ENCODE data around the gene MATCAP1. TPM values are rescaled to one million over a fixed set of nuclear protein-coding genes. Genes with fewer than 3 reads are reported as not detected.

MATCAP1 gene
- total RNA-seq, 1 experiment from 2014 or later, result 16.2 TPM

DNA sequence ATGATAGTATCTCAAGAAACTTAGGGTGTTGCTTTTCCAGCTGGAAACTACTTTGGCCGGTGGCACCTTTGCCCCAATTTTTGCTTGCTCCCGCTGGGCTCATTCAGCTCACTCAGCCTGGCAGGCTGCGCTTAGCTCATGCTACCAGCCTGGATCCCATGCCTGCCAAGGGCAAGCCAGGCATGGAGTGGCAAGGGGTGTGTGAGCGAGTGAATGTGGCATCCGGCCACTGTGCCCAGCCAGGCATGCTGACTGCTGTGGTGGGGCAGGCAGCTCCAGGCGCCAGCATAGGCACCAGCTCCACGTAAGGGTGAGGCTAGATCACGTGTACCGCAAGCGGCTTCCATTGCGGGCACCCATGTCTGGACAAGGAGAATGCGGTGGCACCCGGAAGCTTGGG is 42.4 kb downstream of the MATCAP1 start:
- Histone ChIP-seq H3K4me3 (ENCODE audit: insufficient read depth, low read depth, low read length) (no peak overlapping the region), H3K36me3 (replicated peaks; ENCODE audit: control insufficient read depth, insufficient read depth, low read length) (peaks cover 31% of the 10 kb centered on the region), H3K27me3 (ENCODE audit: control insufficient read depth, insufficient read depth, low read length) (no peaks in the 10 kb centered on the region)
- DNase-seq, result no peak

- peaks cover 26% of the 10 kb centered on the region for H3K36me3 ChIP-seq (replicated peaks; ENCODE audit: control insufficient read depth, insufficient read depth, low read length)
- DNase-seq, result no peak
- H3K4me3 ChIP-seq (ENCODE audit: insufficient read depth, low read depth, low read length), result no peak overlapping the region
- H3K27me3 ChIP-seq (ENCODE audit: control insufficient read depth, insufficient read depth, low read length), result no peaks in the 10 kb centered on the region
Observed at GRCh38 chr16:67137605-67138004, 46.2 kb downstream of the MATCAP1 start.

DNA sequence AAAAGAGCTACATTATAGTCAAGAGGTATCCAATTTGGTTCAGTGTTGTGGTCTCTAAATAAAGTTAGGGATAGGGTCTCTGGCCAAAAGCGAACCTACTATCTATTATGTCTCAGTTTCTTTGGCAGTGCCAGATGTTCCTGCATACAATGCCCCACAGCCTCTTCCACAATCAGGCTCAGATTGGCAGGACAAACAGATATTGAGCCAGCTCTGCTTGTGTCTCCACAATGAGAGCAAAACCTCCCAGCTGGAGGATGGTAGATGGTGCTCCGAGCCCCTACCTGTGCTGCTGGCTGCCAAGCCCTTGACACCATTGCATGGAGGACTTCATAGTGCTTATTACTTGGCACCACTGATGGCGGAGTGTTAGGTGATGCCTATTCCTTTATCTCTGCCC is 54.3 kb downstream of the MATCAP1 start:
- no peak for DNase-seq
- H3K36me3 ChIP-seq (replicated peaks; ENCODE audit: control insufficient read depth, insufficient read depth, low read length), result peaks cover 10% of the 10 kb centered on the region
- H3K27me3 ChIP-seq (ENCODE audit: control insufficient read depth, insufficient read depth, low read length), result no peaks in the 10 kb centered on the region
- H3K4me3 ChIP-seq (ENCODE audit: insufficient read depth, low read depth, low read length), result no peak overlapping the region

GRCh38 chr16:67128887-67129286 is 54.9 kb downstream of the MATCAP1 start:
- Histone ChIP-seq H3K36me3 (replicated peaks; ENCODE audit: control insufficient read depth, insufficient read depth, low read length) (peaks cover 6% of the 10 kb centered on the region), H3K4me3 (ENCODE audit: insufficient read depth, low read depth, low read length) (no peak overlapping the region), H3K27me3 (ENCODE audit: control insufficient read depth, insufficient read depth, low read length) (no peaks in the 10 kb centered on the region)
- DNase-seq, result no peak

GRCh38 chr16:67128417-67128816 is 55.3 kb downstream of the MATCAP1 start:
- H3K4me3 ChIP-seq (ENCODE audit: insufficient read depth, low read depth, low read length), result no peak overlapping the region
- peaks cover 5% of the 10 kb centered on the region; the same call in 1 of the 2 replicates for H3K36me3 ChIP-seq (replicated peaks; ENCODE audit: control insufficient read depth, insufficient read depth, low read length)
- DNase-seq, result no peak
- H3K27me3 ChIP-seq (ENCODE audit: control insufficient read depth, insufficient read depth, low read length), result no peaks in the 10 kb centered on the region

Other genes starting within 250 kb of the MATCAP1 start
- 91.1 TPM in 2 replicates for gene CIAO2B, start 249.6 kb downstream of the MATCAP1 start, total RNA-seq (2014; rRNA removed; shearing (Covaris generic))
- 8.3 and 13.0 TPM in 2 replicates for gene CES2, start 248.4 kb downstream of the MATCAP1 start, total RNA-seq (2014; rRNA removed; shearing (Covaris generic))
- 0.31 and 0.44 TPM in 2 replicates for gene CES3, start 222.7 kb downstream of the MATCAP1 start, total RNA-seq (2014; rRNA removed; shearing (Covaris generic))
- gene CES4A, start 195.4 kb downstream of the MATCAP1 start, total RNA-seq (2014; rRNA removed; shearing (Covaris generic)), result 0.07 and 0.45 TPM in 2 replicates
- gene CBFB, start 154.8 kb downstream of the MATCAP1 start, total RNA-seq (2014; rRNA removed; shearing (Covaris generic)), result 31.4 and 49.3 TPM in 2 replicates
- gene PHAF1, start 74.0 kb downstream of the MATCAP1 start, total RNA-seq (2014; rRNA removed; shearing (Covaris generic)), result 24.1 and 32.1 TPM in 2 replicates
- 7.6 and 8.7 TPM in 2 replicates for gene B3GNT9, start 33.0 kb downstream of the MATCAP1 start, total RNA-seq (2014; rRNA removed; shearing (Covaris generic))
- gene TRADD, start 24.1 kb downstream of the MATCAP1 start, total RNA-seq (2014; rRNA removed; shearing (Covaris generic)), result 1.3 and 1.8 TPM in 2 replicates
- gene FBXL8, start 24.0 kb downstream of the MATCAP1 start, total RNA-seq (2014; rRNA removed; shearing (Covaris generic)), result 0.67 and 0.73 TPM in 2 replicates
- gene HSF4, start 19.2 kb downstream of the MATCAP1 start, total RNA-seq (2014; rRNA removed; shearing (Covaris generic)), result 1.6 and 4.0 TPM in 2 replicates
- gene NOL3, start 13.4 kb downstream of the MATCAP1 start, total RNA-seq (2014; rRNA removed; shearing (Covaris generic)), result 5.3 and 7.4 TPM in 2 replicates
- gene EXOC3L1, start 6.2 kb upstream of the MATCAP1 start, total RNA-seq (2014; rRNA removed; shearing (Covaris generic)), result 3.6 and 4.8 TPM in 2 replicates
- 104 and 117 TPM in 2 replicates for gene E2F4, start 8.2 kb upstream of the MATCAP1 start, total RNA-seq (2014; rRNA removed; shearing (Covaris generic))
- 10.4 and 11.4 TPM in 2 replicates for gene ELMO3, start 15.2 kb upstream of the MATCAP1 start, total RNA-seq (2014; rRNA removed; shearing (Covaris generic))
- gene TMEM208, start 43.2 kb upstream of the MATCAP1 start, total RNA-seq (2014; rRNA removed; shearing (Covaris generic)), result 19.3 and 27.3 TPM in 2 replicates
- gene FHOD1, start 63.5 kb upstream of the MATCAP1 start, total RNA-seq (2014; rRNA removed; shearing (Covaris generic)), result 22.4 and 37.4 TPM in 2 replicates
- 1.6 and 2.5 TPM in 2 replicates for gene SLC9A5, start 65.0 kb upstream of the MATCAP1 start, total RNA-seq (2014; rRNA removed; shearing (Covaris generic))
- 9.6 and 15.0 TPM in 2 replicates for gene PLEKHG4, start 95.6 kb upstream of the MATCAP1 start, total RNA-seq (2014; rRNA removed; shearing (Covaris generic))
- gene KCTD19, start 142.8 kb upstream of the MATCAP1 start, total RNA-seq (2014; rRNA removed; shearing (Covaris generic)), result 0.89 and 2.1 TPM in 2 replicates
- 0.44 TPM in 1 of 2 replicates, not detected in the other for gene LRRC36, start 142.9 kb upstream of the MATCAP1 start, total RNA-seq (2014; rRNA removed; shearing (Covaris generic))
- 0.44 and 0.80 TPM in 2 replicates for gene TPPP3, start 209.5 kb upstream of the MATCAP1 start, total RNA-seq (2014; rRNA removed; shearing (Covaris generic))
- 8.0 and 10.3 TPM in 2 replicates for gene ZDHHC1, start 232.5 kb upstream of the MATCAP1 start, total RNA-seq (2014; rRNA removed; shearing (Covaris generic))
- 25.1 and 35.1 TPM in 2 replicates for gene HSD11B2, start 247.2 kb upstream of the MATCAP1 start, total RNA-seq (2014; rRNA removed; shearing (Covaris generic))

All from H7 (cell line).